Tibial nerve (tissue), 4 donors: ENCODE measurements around the gene CHPF. TPM values are rescaled to one million over a fixed set of nuclear protein-coding genes. Genes with fewer than 3 reads are reported as not detected.

Experiments used
- DNase-seq, 2 donors: peaks; one replicate each; pipeline ENCODE4 v3.0.0-alpha.2; 2019; ENCODE audit warnings: low spot score in 2 of 2
- H3K27ac ChIP-seq, 4 donors: fragments of 200-600 bp; sonication (generic) in 3 of 4; one replicate each; pipeline ENCODE4 v1.5.1; 2017 to 2019; ENCODE audit warnings: mild to moderate bottlenecking in 1 of 4
- H3K27me3 ChIP-seq, 2 donors: fragments of 200-600 bp; sonication (generic) in 1 of 2; one replicate each; pipeline versions ENCODE4 v1.5.1 to v1.6.0; 2017 to 2019
- H3K36me3 ChIP-seq, 3 donors: fragments of 200-600 bp; sonication (generic); one replicate each; pipeline ENCODE4 v1.5.1; 2018 to 2019
- H3K4me1 ChIP-seq, 4 donors: fragments of 200-600 bp; sonication (generic) in 3 of 4; one replicate each; pipeline ENCODE4 v1.5.1; 2017 to 2019
- H3K4me3 ChIP-seq, 4 donors: fragments of 200-600 bp; sonication (generic) in 3 of 4; one replicate each; pipeline ENCODE4 v1.5.1; 2017 to 2019; ENCODE audit warnings: mild to moderate bottlenecking in 1 of 4, moderate library complexity in 1 of 4
- H3K9me3 ChIP-seq, 4 donors: fragments of 200-600 bp; sonication (generic) in 3 of 4; one replicate each; pipeline ENCODE4 v1.5.1; 2017 to 2019
- CTCF ChIP-seq, 5 experiments: fragments of 200-600 bp in 3 of 5; fragments of 450-650 bp in 2 of 5; sonication (generic) in 3 of 5; IDR thresholded peaks; one replicate each; pipeline ENCODE4 v1.5.1; 2016 to 2019; ENCODE audit warnings: antibody characterized with exemption in 5 of 5, mild to moderate bottlenecking in 3 of 5, moderate library complexity in 2 of 5
- EP300 ChIP-seq, 2 donors: sonication (generic); formaldehyde crosslinking; IDR thresholded peaks; one replicate each; pipeline ENCODE4 v1.6.1; 2017; ENCODE audit warnings: antibody characterized with exemption in 2 of 2, mild to moderate bottlenecking in 1 of 2
- POLR2A ChIP-seq, 2 donors: fragments of 450-650 bp; IDR thresholded peaks; one replicate each; pipeline ENCODE4 v1.6.1; 2017; ENCODE audit warnings: antibody characterized with exemption in 2 of 2, mild to moderate bottlenecking in 2 of 2, moderate library complexity in 2 of 2
- WGBS, 2 donors: methylation state at CpG; one replicate each; pipeline ENCODE4 v1.1.5; 2018; 5-methylcytosine and 5-hydroxymethylcytosine counted together
- total RNA-seq, 4 donors: library from RNA; depleted of rRNA; stranded (reverse); fragments of >200 nt; gene quantifications; one replicate each; pipeline ENCODE4 v1.1.0, GENCODE V29; 2016

CHPF gene
- total RNA-seq, 4 donors from 2014 or later = 51.3 to 91.2 (median 62.9) TPM

- H3K27me3 ChIP-seq = peaks cover 0 to 82% of the 10 kb centered on the region in 2 donors
- H3K27ac ChIP-seq = no peak overlapping the region
- WGBS, 2 donors = 26 to 28% methylated on average over 15 to 16 of the region's 16 CpGs
- H3K36me3 ChIP-seq = peaks cover 0 to 2% (median 0%) of the 10 kb centered on the region in 3 donors
- peaks cover 0 to 64% (median 12%) of the 10 kb centered on the region in 4 donors for H3K4me1 ChIP-seq
- no peak for DNase-seq
- TF ChIP-seq EP300 (IDR thresholded peaks at IDR 0.05) = no peak
- no peak for TF ChIP-seq POLR2A (IDR thresholded peaks at IDR 0.05)
- no peaks in the 10 kb centered on the region for H3K9me3 ChIP-seq
- no peak overlapping the region for H3K4me3 ChIP-seq
Observed at GRCh38 chr2:219512524-219513216, 30.9 kb downstream of the CHPF start.

- no peak overlapping the region for H3K4me3 ChIP-seq
- no peak for DNase-seq
- peaks cover 0 to 56% (median 12%) of the 10 kb centered on the region in 4 donors for H3K4me1 ChIP-seq
- peaks cover 0 to 11% (median 0%) of the 10 kb centered on the region in 3 donors for H3K36me3 ChIP-seq
- 21 to 30% methylated on average over 15 of the region's 15 CpGs for WGBS, 2 donors
- TF ChIP-seq POLR2A (IDR thresholded peaks at IDR 0.05) = no peak
- no peak for TF ChIP-seq EP300 (IDR thresholded peaks at IDR 0.05)
- TF ChIP-seq CTCF (IDR thresholded peaks at IDR 0.05) = no peak
- no peak overlapping the region for H3K27ac ChIP-seq
- H3K27me3 ChIP-seq = peaks cover 0 to 79% of the 10 kb centered on the region in 2 donors
- no peaks in the 10 kb centered on the region for H3K9me3 ChIP-seq
Observed at GRCh38 chr2:219511547-219512325, 31.9 kb downstream of the CHPF start.

GRCh38 chr2:219510512-219511135 lies 33.0 kb downstream of the CHPF start:
- no peak for TF ChIP-seq POLR2A (IDR thresholded peaks at IDR 0.05)
- no peak for TF ChIP-seq EP300 (IDR thresholded peaks at IDR 0.05)
- no peak for TF ChIP-seq CTCF (IDR thresholded peaks at IDR 0.05)
- Histone ChIP-seq H3K4me3 (no peak overlapping the region), H3K9me3 (no peaks in the 10 kb centered on the region), H3K27ac (peak overlapping the region in 2 of 4 donors; percentile 2 to 39), H3K36me3 (peaks cover 0 to 22% (median 0%) of the 10 kb centered on the region in 3 donors), H3K4me1 (peaks cover 0 to 56% (median 12%) of the 10 kb centered on the region in 4 donors), H3K27me3 (peaks cover 0 to 71% of the 10 kb centered on the region in 2 donors)
- WGBS, 2 donors = 36 to 43% methylated on average over 22 of the region's 22 CpGs
- no peak for DNase-seq

- peaks cover 0 to 56% (median 12%) of the 10 kb centered on the region in 4 donors for H3K4me1 ChIP-seq
- TF ChIP-seq CTCF (IDR thresholded peaks at IDR 0.05) (peak; percentile 63 to 70 (median 66)), POLR2A (IDR thresholded peaks at IDR 0.05) (no peak)
- peak overlapping the region in 2 of 4 donors; percentile 2 to 39 for H3K27ac ChIP-seq
- H3K4me3 ChIP-seq = peak overlapping the region; percentile 2 to 41 (median 9)
- H3K36me3 ChIP-seq = peaks cover 0 to 29% (median 0%) of the 10 kb centered on the region in 3 donors
- H3K27me3 ChIP-seq = peaks cover 0 to 66% of the 10 kb centered on the region in 2 donors
- 2 to 4% methylated on average over 26 of the region's 26 CpGs for WGBS, 2 donors
- DNase-seq = peak in 1 of 2 donors; percentile 37
- H3K9me3 ChIP-seq = no peaks in the 10 kb centered on the region
Observed at GRCh38 chr2:219509780-219510511, 33.7 kb downstream of the CHPF start.
